ENCODE measurements around the gene HSPA5. TPM values are rescaled to one million over a fixed set of nuclear protein-coding genes. Genes with fewer than 3 reads are reported as not detected.
A peak's percentile ranks its signal among the peaks of the same experiment; 100 is the strongest.

Gene HSPA5
- total and polyA plus RNA-seq, 2 donors (not counting 1 experiment from before 2014, with no cell fraction given): 40.1 to 94.5 TPM

DNA sequence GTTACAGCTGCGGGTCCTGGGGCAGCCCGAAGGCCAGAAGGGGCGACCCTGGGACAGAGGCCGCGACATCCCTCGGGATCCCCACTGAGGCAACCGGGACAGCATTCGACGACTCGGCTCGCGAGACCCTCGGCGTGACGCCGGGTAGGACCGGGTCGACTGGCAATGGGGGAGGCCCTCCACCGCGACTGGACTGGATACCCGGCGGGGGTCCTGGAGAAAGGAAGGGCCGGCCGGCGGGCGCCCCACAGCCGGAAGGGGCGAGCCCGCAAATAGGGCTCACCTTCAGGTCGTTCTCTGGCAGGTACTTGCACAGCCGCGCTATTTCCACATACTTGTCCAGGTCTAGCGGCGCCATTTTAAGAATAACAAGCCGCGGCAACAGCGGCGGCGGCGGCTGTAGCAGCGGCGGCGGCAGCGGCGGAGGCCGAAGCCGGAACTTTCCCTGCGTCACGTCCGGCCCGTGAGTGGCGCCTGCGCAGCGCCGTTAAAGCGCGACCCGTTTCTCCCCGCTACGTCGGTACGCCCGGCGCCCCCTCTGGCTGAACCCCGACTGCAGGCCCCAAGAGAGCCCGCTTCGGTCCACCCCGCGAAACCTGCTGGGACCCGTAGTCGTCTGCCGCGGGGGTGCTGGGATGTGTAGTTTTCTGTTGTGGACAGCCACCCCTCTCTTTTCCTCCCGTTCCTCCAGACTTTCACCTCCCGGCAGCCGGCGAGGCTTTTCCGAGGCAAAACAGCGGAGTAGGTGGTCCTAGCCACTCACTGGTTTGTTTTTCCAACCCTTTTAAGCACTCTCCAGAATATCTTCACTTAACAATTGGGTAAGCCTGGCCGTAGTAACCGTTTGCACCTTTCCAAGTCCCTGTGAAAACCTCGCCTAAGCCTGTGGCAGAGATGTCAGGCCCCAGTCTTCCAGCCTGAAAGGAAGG lies 51.5 kb downstream of the HSPA5 start, which contains the start of gene PPP6C:
PPP6C (minus strand) TSS at position 443 of the 929 bp plus-strand sequence; CDS start at position 358, 85 bp downstream.
- Histone ChIP-seq H3K4me3 (ENCODE audit: control extremely low read depth in 1 of 5, extremely low read depth in 1 of 5, insufficient read depth in 1 of 5, low read depth in 2 of 5, low read length in 4 of 5) (peak within 1 kb of the TSS; percentile 89 to 99 (median 99)), H3K27me3 (replicated peaks in 1 of 4; ENCODE audit: control extremely low read depth in 1 of 4, control insufficient read depth in 3 of 4, insufficient read depth in 4 of 4, low read length in 3 of 4) (no peaks in the 10 kb centered on the region), H3K27ac (ENCODE audit: low read length in 2 of 2) (peak within 1 kb of the TSS; percentile 91 to 98), H2AFZ (ENCODE audit: insufficient read depth, low read depth, low read length, poor library complexity, severe bottlenecking) (peak within 1 kb of the TSS; percentile 100), H3K9me3 (ENCODE audit: control extremely low read depth in 1 of 3, control insufficient read depth in 2 of 3, insufficient read depth in 1 of 3, low read length in 2 of 3) (peaks cover 0 to 2% (median 0%) of the 10 kb centered on the region in 3 donors), H3K79me2 (ENCODE audit: control insufficient read depth, insufficient read depth, low read length) (peaks cover 83% of the 10 kb centered on the region), H3K4me2 (replicated peaks; ENCODE audit: low read depth, low read length, poor library complexity, severe bottlenecking) (peak within 1 kb of the TSS; percentile 98), H3K9ac (ENCODE audit: low read length) (peak within 1 kb of the TSS; percentile 99), H4K20me1 (ENCODE audit: control insufficient read depth, insufficient read depth, low read length, poor library complexity, severe bottlenecking) (peaks cover 4% of the 10 kb centered on the region), H3K36me3 (replicated peaks in 1 of 2; ENCODE audit: control extremely low read depth in 1 of 2, control insufficient read depth in 1 of 2, extremely low read depth in 1 of 2, insufficient read depth in 2 of 2, low read length in 1 of 2) (peaks cover 0 to 1% of the 10 kb centered on the region in 2 experiments), H3K4me1 (ENCODE audit: control insufficient read depth in 2 of 2, insufficient read depth in 2 of 2, low read length in 2 of 2) (peaks cover 19 to 27% of the 10 kb centered on the region in 2 donors)
- under 1% methylated on average over 75 of the region's 82 CpGs for WGBS (ENCODE audit: insufficient coverage)
- ChIA-PET CTCF (interaction anchor here (0.7 kb wide), 1 partner anchor 46 kb away, joined by 3 read pairs; the partner anchor contains the start of gene SCAI), POLR2A (no interaction called here)
- ATAC-seq (ENCODE audit: low read depth) (peak; percentile 98), DNase-seq (peak; percentile 98)
- Mint-ChIP-seq H3K27ac (peak within 1 kb of the TSS; percentile 96), H3K4me1 (peaks cover 39% of the 10 kb centered on the region), H3K27me3 (no peaks in the 10 kb centered on the region), H3K9me3 (ENCODE audit: insufficient read depth) (no peaks in the 10 kb centered on the region), H3K4me3 (peak within 1 kb of the TSS; percentile 97)
- TF ChIP-seq CTCF (IDR thresholded peaks at IDR 0.05) (peak; percentile 78), EZH2 (IDR thresholded peaks at IDR 0.05; ENCODE audit: borderline replicate concordance, insufficient read depth, low read depth, low read length, poor library complexity, severe bottlenecking) (no peak)
- intact Hi-C loops (cut with micrococcal nuclease): loop anchor here (1.0 to 2.0 kb wide), 6 partner anchors 11 to 418 kb away; partner anchors contain the start of genes GAPVD1, GOLGA1, HSPA5 and NR6A1
